ENCODE results near the gene LONRF3.

GRCh38 chrX:119003462-119003861 lies 29.0 kb downstream of the LONRF3 start:
- TF ChIP-seq, protein P1, sequence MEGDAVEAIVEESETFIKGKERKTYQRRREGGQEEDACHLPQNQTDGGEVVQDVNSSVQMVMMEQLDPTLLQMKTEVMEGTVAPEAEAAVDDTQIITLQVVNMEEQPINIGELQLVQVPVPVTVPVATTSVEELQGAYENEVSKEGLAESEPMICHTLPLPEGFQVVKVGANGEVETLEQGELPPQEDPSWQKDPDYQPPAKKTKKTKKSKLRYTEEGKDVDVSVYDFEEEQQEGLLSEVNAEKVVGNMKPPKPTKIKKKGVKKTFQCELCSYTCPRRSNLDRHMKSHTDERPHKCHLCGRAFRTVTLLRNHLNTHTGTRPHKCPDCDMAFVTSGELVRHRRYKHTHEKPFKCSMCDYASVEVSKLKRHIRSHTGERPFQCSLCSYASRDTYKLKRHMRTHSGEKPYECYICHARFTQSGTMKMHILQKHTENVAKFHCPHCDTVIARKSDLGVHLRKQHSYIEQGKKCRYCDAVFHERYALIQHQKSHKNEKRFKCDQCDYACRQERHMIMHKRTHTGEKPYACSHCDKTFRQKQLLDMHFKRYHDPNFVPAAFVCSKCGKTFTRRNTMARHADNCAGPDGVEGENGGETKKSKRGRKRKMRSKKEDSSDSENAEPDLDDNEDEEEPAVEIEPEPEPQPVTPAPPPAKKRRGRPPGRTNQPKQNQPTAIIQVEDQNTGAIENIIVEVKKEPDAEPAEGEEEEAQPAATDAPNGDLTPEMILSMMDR (optimal IDR thresholded peaks at IDR 0.05 in 1 of 3, IDR thresholded peaks at IDR 0.05 in 1 of 3, conservative IDR thresholded peaks at IDR 0.05 in 1 of 3; ENCODE audit: extremely low read depth in 1 of 3, insufficient read depth in 2 of 3, low read length in 3 of 3), result no peak
- TF ChIP-seq EZH2 (IDR thresholded peaks at IDR 0.05; ENCODE audit: low read length), result no peak
